A549 treated with Hydrocortisone at 1 μM for 4 hours (cell line): Measurements from ENCODE around the gene POLD3. TPM values are rescaled to one million over a fixed set of nuclear protein-coding genes. Genes with fewer than 3 reads are reported as not detected.

Source experiments
- total RNA-seq: library from RNA; stranded (reverse); fragments of 200-300 nt; extraction: Qiagen RNA extraction; gene quantifications from 5 replicates; pipeline ENCODE4 v1.2.3, GENCODE V29; 2022

The POLD3 gene, protein sequence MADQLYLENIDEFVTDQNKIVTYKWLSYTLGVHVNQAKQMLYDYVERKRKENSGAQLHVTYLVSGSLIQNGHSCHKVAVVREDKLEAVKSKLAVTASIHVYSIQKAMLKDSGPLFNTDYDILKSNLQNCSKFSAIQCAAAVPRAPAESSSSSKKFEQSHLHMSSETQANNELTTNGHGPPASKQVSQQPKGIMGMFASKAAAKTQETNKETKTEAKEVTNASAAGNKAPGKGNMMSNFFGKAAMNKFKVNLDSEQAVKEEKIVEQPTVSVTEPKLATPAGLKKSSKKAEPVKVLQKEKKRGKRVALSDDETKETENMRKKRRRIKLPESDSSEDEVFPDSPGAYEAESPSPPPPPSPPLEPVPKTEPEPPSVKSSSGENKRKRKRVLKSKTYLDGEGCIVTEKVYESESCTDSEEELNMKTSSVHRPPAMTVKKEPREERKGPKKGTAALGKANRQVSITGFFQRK
- 13.7 to 19.1 TPM (median 16.9 TPM) in 5 replicates for total RNA-seq

DNA sequence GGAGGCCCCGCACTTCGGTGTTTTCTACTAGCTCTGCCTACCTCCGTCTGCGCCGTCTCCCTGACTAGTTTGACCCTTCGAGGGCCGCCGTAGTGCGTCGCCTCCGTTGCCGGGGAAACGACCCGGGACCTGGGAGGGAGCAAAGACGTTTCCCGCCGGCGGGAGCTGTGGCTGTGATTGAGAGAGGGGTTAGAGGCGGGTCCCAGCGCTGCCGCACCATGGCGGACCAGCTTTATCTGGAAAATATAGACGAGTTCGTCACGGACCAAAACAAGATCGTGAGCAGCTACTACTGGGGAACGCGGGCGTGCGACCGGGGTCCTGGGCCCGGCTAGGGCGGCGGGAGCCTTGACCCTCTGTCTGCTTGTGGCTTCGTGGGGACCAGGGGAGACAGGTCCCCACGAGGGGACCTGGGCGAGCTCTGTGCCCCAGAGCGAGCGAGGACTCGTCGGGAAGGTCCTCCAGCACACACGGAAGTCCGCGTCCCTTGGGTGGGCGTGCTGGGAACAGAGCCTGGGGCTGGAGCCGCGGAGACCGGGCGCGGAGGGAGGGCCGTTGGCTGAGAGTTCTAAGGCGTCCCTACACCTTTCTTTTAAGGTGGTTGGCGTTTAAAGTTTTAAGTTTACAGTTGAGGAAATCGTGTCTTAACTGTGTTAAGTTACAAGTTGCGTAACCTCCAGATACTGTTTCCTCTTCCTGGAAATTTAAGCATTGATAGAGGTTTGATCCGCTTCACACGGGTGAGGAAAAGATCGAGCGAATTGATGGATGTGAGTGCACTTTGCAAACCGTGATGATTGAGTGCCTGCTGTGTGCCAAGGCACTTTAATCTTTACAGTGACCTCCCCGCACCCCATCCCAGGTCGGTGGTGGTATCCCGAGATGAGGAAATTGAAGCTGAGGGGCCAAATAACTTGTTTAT is at the start of gene POLD3:
Gene POLD3 (plus strand): TSS at position 142 of the 922 bp plus-strand sequence. CDS start 77 bp downstream, at position 219.

Other genes starting within 250 kb of the POLD3 start
- gene PGM2L1, start 194.1 kb upstream of the POLD3 start, total RNA-seq: 10.6 to 21.5 TPM (median 16.2 TPM) in 5 replicates
- not detected in 5 replicates for gene KCNE3, start 125.0 kb upstream of the POLD3 start, total RNA-seq
- gene LIPT2, start 98.9 kb upstream of the POLD3 start, total RNA-seq: 1.9 to 2.9 TPM (median 2.3 TPM) in 5 replicates
- 2.7 to 5.4 TPM (median 4.6 TPM) in 5 replicates for gene CHRDL2, start 138.8 kb downstream of the POLD3 start, total RNA-seq
- gene RNF169, start 156.3 kb downstream of the POLD3 start, total RNA-seq: 3.7 to 6.7 TPM (median 4.7 TPM) in 5 replicates